B cell (primary cell): ENCODE data around the gene RASA3. TPM values are rescaled to one million over a fixed set of nuclear protein-coding genes. Genes with fewer than 3 reads are reported as not detected.

Source experiments
- ATAC-seq: fragments of 200-7000 bp; cut with Tn5 transposase; one replicate; pipeline ENCODE4 v1.10.0; 2021; ENCODE audit warnings: low read depth, mild to moderate bottlenecking, moderate number of reproducible peaks, moderate library complexity
- CTCF ChIA-PET: fragments of 350-600 bp; sonication (Branson Sonifier 250); formaldehyde crosslinking; loops from one replicate; lab custom pipeline; 2021; ENCODE audit warnings: antibody characterized with exemption, inconsistent platforms; lab: Charles Lee
- POLR2A ChIA-PET: fragments of 350-600 bp; sonication (Branson Sonifier 250); formaldehyde crosslinking; loops from one replicate; lab custom pipeline; 2021; ENCODE audit warnings: antibody characterized with exemption; lab: Charles Lee
- DNase-seq: peaks from one replicate; pipeline ENCODE4 v3.0.0; 2013
- H2AFZ ChIP-seq: 2 replicates; pipeline ENCODE4 v1.6.1; 2012; ENCODE audit warnings: mild to moderate bottlenecking, low read depth, low read length; ENCODE audit not compliant: insufficient read depth, poor library complexity, severe bottlenecking
- H3K27ac ChIP-seq, 2 donors: 1 replicate in 1 of 2; 2 replicates in 1 of 2; pipeline ENCODE4 v1.5.1; 2012 to 2013; ENCODE audit warnings: low read length in 2 of 2, mild to moderate bottlenecking in 2 of 2, moderate library complexity in 1 of 2
- H3K27me3 ChIP-seq, 4 experiments: fragments of 200-600 bp in 1 of 4; sonication (generic) in 1 of 4; replicated peaks in 1 of 4; 1 replicate in 2 of 4; 2 replicates in 2 of 4; pipeline versions ENCODE4 v1.6.1 to v1.7.0; 2013 to 2016; ENCODE audit warnings: low read length in 3 of 4, mild to moderate bottlenecking in 2 of 4, mixed read lengths in 1 of 4, moderate library complexity in 1 of 4; ENCODE audit not compliant: insufficient read depth in 4 of 4, control insufficient read depth in 3 of 4; ENCODE audit errors: control extremely low read depth in 1 of 4
- H3K36me3 ChIP-seq, 2 experiments: replicated peaks in 1 of 2; 1 replicate in 1 of 2; 2 replicates in 1 of 2; pipeline versions ENCODE4 v1.6.1 to v1.7.1; 2013; ENCODE audit warnings: low read length in 1 of 2; ENCODE audit not compliant: insufficient read depth in 2 of 2, control insufficient read depth in 1 of 2; ENCODE audit errors: control extremely low read depth in 1 of 2, extremely low read depth in 1 of 2
- H3K4me1 ChIP-seq, 2 donors: fragments of 200-600 bp in 1 of 2; sonication (generic) in 1 of 2; 1 replicate in 1 of 2; 2 replicates in 1 of 2; pipeline versions ENCODE4 v1.5.1 to v1.6.1; 2013 to 2017; ENCODE audit warnings: low read length in 2 of 2; ENCODE audit not compliant: control insufficient read depth in 2 of 2, insufficient read depth in 2 of 2
- H3K4me2 ChIP-seq: replicated peaks from 2 replicates; pipeline ENCODE3; 2012; ENCODE audit warnings: mild to moderate bottlenecking, low read depth, low read length; ENCODE audit not compliant: poor library complexity, severe bottlenecking
- H3K4me3 ChIP-seq, 5 experiments: fragments of 200-600 bp in 1 of 5; sonication (generic) in 1 of 5; 1 replicate in 3 of 5; 2 replicates in 2 of 5; pipeline versions ENCODE4 v1.5.1 to v1.7.0; 2011 to 2016; ENCODE audit warnings: low read length in 4 of 5, mild to moderate bottlenecking in 4 of 5, low read depth in 2 of 5, control low read depth in 1 of 5, moderate library complexity in 1 of 5; ENCODE audit not compliant: insufficient read depth in 1 of 5; ENCODE audit errors: control extremely low read depth in 1 of 5, extremely low read depth in 1 of 5
- H3K79me2 ChIP-seq: fragments of 200-600 bp; sonication (generic); one replicate; pipeline ENCODE4 v1.6.0; 2016; ENCODE audit warnings: low read length; ENCODE audit not compliant: control insufficient read depth, insufficient read depth
- H3K9ac ChIP-seq: fragments of 200-600 bp; sonication (generic); 2 replicates; pipeline ENCODE4 v1.6.1; 2017; ENCODE audit warnings: mild to moderate bottlenecking, low read length, moderate library complexity
- H3K9me3 ChIP-seq, 3 donors: one replicate each; pipeline versions ENCODE4 v1.6.1 to v1.7.1; 2013; ENCODE audit warnings: low read length in 2 of 3; ENCODE audit not compliant: control insufficient read depth in 2 of 3, insufficient read depth in 1 of 3; ENCODE audit errors: control extremely low read depth in 1 of 3
- H4K20me1 ChIP-seq: 2 replicates; pipeline ENCODE4 v1.6.0; 2012; ENCODE audit warnings: mild to moderate bottlenecking, low read length; ENCODE audit not compliant: insufficient read depth, control insufficient read depth, poor library complexity, severe bottlenecking
- H3K27ac Mint-ChIP-seq: one replicate; pipeline ENCODE4 v1.8.0; 2021; ENCODE audit warnings: mixed read lengths
- H3K27me3 Mint-ChIP-seq: one replicate; pipeline ENCODE4 v1.8.0; 2021; ENCODE audit warnings: mixed read lengths
- H3K4me1 Mint-ChIP-seq: one replicate; pipeline ENCODE4 v1.8.0; 2021; ENCODE audit warnings: mixed read lengths
- H3K4me3 Mint-ChIP-seq: one replicate; pipeline ENCODE4 v1.8.0; 2021; ENCODE audit warnings: mixed read lengths
- H3K9me3 Mint-ChIP-seq: one replicate; pipeline ENCODE4 v1.8.0; 2022; ENCODE audit warnings: mixed read lengths; ENCODE audit not compliant: insufficient read depth
- CTCF ChIP-seq: fragments of 200-600 bp; IDR thresholded peaks from one replicate; pipeline ENCODE4 v1.8.0; 2022; ENCODE audit warnings: antibody characterized with exemption, mild to moderate bottlenecking
- EZH2 ChIP-seq: IDR thresholded peaks from 2 replicates; pipeline ENCODE4 v1.6.1; 2012; ENCODE audit warnings: borderline replicate concordance, low read depth, mild to moderate bottlenecking, moderate library complexity, low read length; ENCODE audit not compliant: insufficient read depth, poor library complexity, severe bottlenecking
- WGBS: methylation state at CpG from one replicate; pipeline ENCODE4 v1.1.5; 2013; ENCODE audit warnings: missing lambda C conversion rate; ENCODE audit not compliant: insufficient coverage; 5-methylcytosine and 5-hydroxymethylcytosine counted together
- intact Hi-C: fragments of 100-400 bp; cut with micrococcal nuclease; formaldehyde crosslinking; loops from one replicate; pipeline ENCODE4 v1.10.0; 2022
- polyA plus RNA-seq: library from polyadenylated mRNA; depleted of rRNA; stranded (reverse); fragments of >200 nt; gene quantifications from 2 replicates; pipeline ENCODE4 v1.2.3, GENCODE V29; 2012
- total RNA-seq, 2 donors: library from RNA; stranded (reverse); fragments of 120-200 nt in 1 of 2; gene quantifications; 1 replicate in 1 of 2; 2 replicates in 1 of 2; pipeline versions ENCODE4 v1.2.3 to v1.2.4, GENCODE V29; 2013 to 2022

RASA3 gene
- total and polyA plus RNA-seq, 2 donors (not counting 1 experiment from before 2014, with no cell fraction given): 54.2 to 87.4 TPM

- Histone ChIP-seq H2AFZ (no peak within 1 kb of the TSS), H3K36me3 (peaks cover 0 to 37% of the 10 kb centered on the region in 2 experiments), H3K79me2 (no peaks in the 10 kb centered on the region), H3K9me3 (no peaks in the 10 kb centered on the region), H3K9ac (no peak within 1 kb of the TSS), H4K20me1 (peaks cover 11% of the 10 kb centered on the region), H3K4me1 (no peaks in the 10 kb centered on the region), H3K4me3 (no peak within 1 kb of the TSS), H3K4me2 (no peak within 1 kb of the TSS), H3K27ac (no peak within 1 kb of the TSS), H3K27me3 (no peaks in the 10 kb centered on the region)
- WGBS: 96% methylated on average over 41 of the region's 44 CpGs
- no peak within 1 kb of the TSS for H3K27ac Mint-ChIP-seq
- no peak within 1 kb of the TSS for H3K4me3 Mint-ChIP-seq
- no peaks in the 10 kb centered on the region for H3K4me1 Mint-ChIP-seq
- no peak for TF ChIP-seq EZH2
- TF ChIP-seq CTCF: no peak
- H3K9me3 Mint-ChIP-seq: no peaks in the 10 kb centered on the region
- POLR2A ChIA-PET: no interaction called here
- intact Hi-C loops: no loop called here
- no peaks in the 10 kb centered on the region for H3K27me3 Mint-ChIP-seq
- no peak for ATAC-seq
- CTCF ChIA-PET: no interaction called here
- DNase-seq: no peak
Observed at GRCh38 chr13:113973218-113974164, 158.9 kb downstream of the RASA3 start, which contains the start of gene C13orf46. TSS of gene C13orf46 (minus strand) at chr13:113974076. CDS start at chr13:113973997, 79 bp downstream.
